Neural progenitor cell (in vitro differentiated cells): ENCODE measurements around the gene HLA-DQB2. TPM values are rescaled to one million over a fixed set of nuclear protein-coding genes. Genes with fewer than 3 reads are reported as not detected.

Source experiments
- DNase-seq: peaks from one replicate; pipeline ENCODE4 v3.0.0-alpha.2; 2016; ENCODE audit warnings: low spot score
- H2AFZ ChIP-seq: fragments of 200-600 bp; sonication (generic); replicated peaks from 2 replicates; pipeline ENCODE4 v1.6.1; 2016; ENCODE audit warnings: antibody characterized with exemption
- H3F3A ChIP-seq: fragments of 200-600 bp; sonication (generic); 2 replicates; pipeline ENCODE4 v1.6.1; 2016; ENCODE audit warnings: antibody characterized with exemption, low read depth
- H3K27ac ChIP-seq: fragments of 200-600 bp; sonication (generic); 2 replicates; pipeline ENCODE4 v1.5.1; 2016; ENCODE audit warnings: mild to moderate bottlenecking
- H3K27me3 ChIP-seq: fragments of 200-600 bp; sonication (generic); 2 replicates; pipeline ENCODE4 v1.6.1; 2016; ENCODE audit warnings: mild to moderate bottlenecking, moderate library complexity
- H3K36me3 ChIP-seq: fragments of 200-600 bp; sonication (generic); 2 replicates; pipeline ENCODE4 v1.5.1; 2016
- H3K4me1 ChIP-seq: fragments of 200-600 bp; sonication (generic); 2 replicates; pipeline ENCODE4 v1.6.1; 2016; ENCODE audit warnings: mixed run types
- H3K4me2 ChIP-seq: fragments of 200-600 bp; sonication (generic); 2 replicates; pipeline ENCODE4 v1.6.1; 2016
- H3K4me3 ChIP-seq: fragments of 200-600 bp; sonication (generic); 2 replicates; pipeline ENCODE4 v1.5.1; 2016
- H3K79me2 ChIP-seq: fragments of 200-600 bp; sonication (generic); 2 replicates; pipeline ENCODE4 v1.6.1; 2016; ENCODE audit warnings: low read depth
- H3K9ac ChIP-seq: fragments of 200-600 bp; sonication (generic); 2 replicates; pipeline ENCODE4 v1.6.1; 2016
- H3K9me3 ChIP-seq: fragments of 200-600 bp; sonication (generic); 2 replicates; pipeline ENCODE4 v1.5.1; 2016; ENCODE audit warnings: low read depth
- H4K20me1 ChIP-seq: fragments of 200-600 bp; sonication (generic); 2 replicates; pipeline ENCODE4 v1.6.1; 2016; ENCODE audit warnings: low read depth
- H3K27ac Mint-ChIP-seq: 3 replicates; pipeline ENCODE4 v1.8.0; 2021; ENCODE audit warnings: mixed read lengths
- H3K27me3 Mint-ChIP-seq: 2 replicates; pipeline ENCODE4 v1.8.0; 2022; ENCODE audit warnings: low read depth, mild to moderate bottlenecking, inconsistent platforms, moderate library complexity, mixed read lengths; ENCODE audit not compliant: insufficient read depth
- H3K36me3 Mint-ChIP-seq: 3 replicates; pipeline ENCODE4 v1.8.0; 2021; ENCODE audit warnings: mixed read lengths
- H3K4me1 Mint-ChIP-seq: 3 replicates; pipeline ENCODE4 v1.8.0; 2021; ENCODE audit warnings: mixed read lengths
- H3K4me3 Mint-ChIP-seq: 3 replicates; pipeline ENCODE4 v1.8.0; 2021; ENCODE audit warnings: mild to moderate bottlenecking, moderate library complexity, mixed read lengths
- H3K9me3 Mint-ChIP-seq: 3 replicates; pipeline ENCODE4 v1.8.0; 2020; ENCODE audit warnings: mixed read lengths
- CTCF ChIP-seq: fragments of 200-600 bp; sonication (generic); IDR thresholded peaks from 2 replicates; pipeline ENCODE4 v1.5.1; 2017; ENCODE audit warnings: antibody characterized with exemption, mild to moderate bottlenecking
- EZH2 ChIP-seq: fragments of 200-600 bp; sonication (generic); IDR thresholded peaks from 2 replicates; pipeline ENCODE4 v1.6.1; 2017; ENCODE audit warnings: antibody characterized with exemption, mild to moderate bottlenecking, moderate library complexity
- EZH2phosphoT487 ChIP-seq: fragments of 200-600 bp; sonication (generic); IDR thresholded peaks from 2 replicates; pipeline ENCODE4 v1.6.1; 2017; ENCODE audit warnings: antibody characterized with exemption
- total RNA-seq: library from RNA; depleted of rRNA; stranded (reverse); fragments of >200 nt; gene quantifications from 2 replicates; pipeline ENCODE4 v1.2.3, GENCODE V29; 2015; ENCODE audit warnings: low replicate concordance

Gene HLA-DQB2
- total RNA-seq, 1 donor from 2014 or later: not detected

DNA sequence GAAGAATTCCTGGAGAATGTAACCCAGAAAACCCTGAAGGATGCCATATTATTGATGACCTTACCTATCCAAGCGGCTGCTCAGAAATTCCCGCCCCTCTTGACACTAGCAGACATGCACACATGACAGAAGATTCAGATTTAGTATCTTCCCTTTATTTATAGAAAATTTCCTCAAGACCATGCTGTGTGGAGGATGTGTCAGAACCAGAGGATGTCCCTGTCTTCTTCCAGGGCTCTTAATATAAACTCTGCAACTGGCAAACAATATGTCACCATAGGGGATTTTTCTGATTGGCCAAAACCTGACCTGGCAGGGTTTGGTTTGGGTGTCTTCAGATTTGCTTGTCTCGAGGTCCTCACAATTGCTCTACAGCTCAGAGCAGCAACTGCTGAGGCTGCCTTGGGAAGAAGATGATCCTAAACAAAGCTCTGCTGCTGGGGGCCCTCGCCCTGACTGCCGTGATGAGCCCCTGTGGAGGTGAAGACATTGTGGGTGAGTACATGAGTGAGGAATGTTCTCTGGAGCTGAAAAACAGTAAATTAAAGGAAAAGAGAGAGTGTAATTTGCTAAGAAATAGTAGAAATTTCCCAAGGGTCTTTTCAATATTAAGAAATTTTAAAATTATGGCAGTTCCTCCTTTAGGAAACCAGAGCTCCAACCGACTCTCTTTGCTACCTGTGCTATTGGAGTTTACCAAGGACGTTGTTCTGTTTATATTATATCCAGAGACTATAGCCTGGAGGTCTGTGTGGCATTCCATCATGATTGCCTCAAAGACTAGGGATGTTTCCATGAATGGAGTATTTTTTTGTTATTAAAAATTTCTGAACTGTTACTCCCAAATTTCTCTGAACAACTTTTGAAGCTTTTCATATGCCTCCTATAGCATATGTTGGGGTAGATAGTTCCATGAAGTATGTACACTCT, 22.0 kb downstream of the HLA-DQB2 start, which contains the start of gene HLA-DQA2:
TSS of gene HLA-DQA2 (plus strand) at position 361 of the 930 bp plus-strand sequence. CDS start at position 414, 53 bp downstream.
- Histone ChIP-seq H3K27me3 (no peaks in the 10 kb centered on the region), H3K9me3 (no peaks in the 10 kb centered on the region), H3K4me1 (no peaks in the 10 kb centered on the region), H3K79me2 (no peaks in the 10 kb centered on the region), H3K27ac (no peak within 1 kb of the TSS), H2AFZ (no peak within 1 kb of the TSS), H4K20me1 (no peaks in the 10 kb centered on the region), H3K4me3 (no peak within 1 kb of the TSS), H3F3A (no peaks in the 10 kb centered on the region), H3K9ac (no peak within 1 kb of the TSS), H3K36me3 (no peaks in the 10 kb centered on the region), H3K4me2 (no peak within 1 kb of the TSS)
- H3K4me3 Mint-ChIP-seq: no peak within 1 kb of the TSS
- H3K9me3 Mint-ChIP-seq: no peaks in the 10 kb centered on the region
- no peaks in the 10 kb centered on the region for H3K27me3 Mint-ChIP-seq
- no peak for DNase-seq
- H3K4me1 Mint-ChIP-seq: no peaks in the 10 kb centered on the region
- no peaks in the 10 kb centered on the region for H3K36me3 Mint-ChIP-seq
- no peak within 1 kb of the TSS for H3K27ac Mint-ChIP-seq
- TF ChIP-seq CTCF: no peak
- TF ChIP-seq EZH2phosphoT487: no peak
- TF ChIP-seq EZH2: no peak

- no peak for DNase-seq
- Mint-ChIP-seq H3K36me3 (no peaks in the 10 kb centered on the region), H3K4me3 (no peak overlapping the region), H3K27ac (no peak overlapping the region), H3K9me3 (no peaks in the 10 kb centered on the region), H3K4me1 (no peaks in the 10 kb centered on the region), H3K27me3 (peaks cover 2% of the 10 kb centered on the region)
- Histone ChIP-seq H3K27me3 (no peaks in the 10 kb centered on the region), H3K4me1 (no peaks in the 10 kb centered on the region), H3F3A (no peaks in the 10 kb centered on the region), H3K4me3 (no peak overlapping the region), H3K4me2 (no peak overlapping the region), H3K79me2 (no peaks in the 10 kb centered on the region), H3K9ac (no peak overlapping the region), H3K36me3 (no peaks in the 10 kb centered on the region), H4K20me1 (no peaks in the 10 kb centered on the region), H3K27ac (no peak overlapping the region), H3K9me3 (no peaks in the 10 kb centered on the region), H2AFZ (no peak overlapping the region)
- no peak for TF ChIP-seq EZH2phosphoT487
- no peak for TF ChIP-seq CTCF
- TF ChIP-seq EZH2: no peak
Measured at GRCh38 chr6:32738126-32738525, 25.2 kb downstream of the HLA-DQB2 start.

DNA sequence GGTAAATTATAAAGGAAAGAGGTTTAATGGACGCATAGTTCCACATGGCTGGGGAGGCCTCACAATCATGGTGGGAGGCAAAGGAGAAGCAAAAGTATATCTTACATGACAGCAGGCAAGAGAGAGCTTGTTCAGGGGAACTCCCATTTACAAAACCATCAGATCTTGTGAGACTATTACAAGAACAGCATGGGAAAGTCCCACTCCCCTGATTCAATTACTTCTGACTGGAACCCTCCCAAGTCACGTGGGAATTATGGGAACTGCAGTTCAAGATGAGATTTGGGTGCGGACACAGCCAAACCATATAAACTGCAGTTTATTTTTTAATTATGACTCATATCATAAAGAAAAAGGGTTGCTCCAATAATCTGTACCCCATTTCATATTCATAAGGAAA, 44.5 kb downstream of the HLA-DQB2 start:
- no peak overlapping the region for H3K27ac ChIP-seq
- H3K4me1 ChIP-seq: no peaks in the 10 kb centered on the region
- DNase-seq: no peak
- Mint-ChIP-seq H3K4me3 (no peak overlapping the region), H3K4me1 (no peaks in the 10 kb centered on the region), H3K9me3 (no peaks in the 10 kb centered on the region), H3K27ac (no peak overlapping the region), H3K27me3 (peaks cover 3% of the 10 kb centered on the region), H3K36me3 (no peaks in the 10 kb centered on the region)
- H3K36me3 ChIP-seq: no peaks in the 10 kb centered on the region
- no peaks in the 10 kb centered on the region for H3K9me3 ChIP-seq
- TF ChIP-seq EZH2 (no peak), EZH2phosphoT487 (no peak), CTCF (no peak)
- no peaks in the 10 kb centered on the region for H3K79me2 ChIP-seq
- no peak overlapping the region for H3K4me3 ChIP-seq
- H3K4me2 ChIP-seq: no peak overlapping the region
- H3K27me3 ChIP-seq: no peaks in the 10 kb centered on the region
- no peaks in the 10 kb centered on the region for H4K20me1 ChIP-seq
- H3K9ac ChIP-seq: no peak overlapping the region
- H2AFZ ChIP-seq: no peak overlapping the region
- H3F3A ChIP-seq: no peaks in the 10 kb centered on the region
